ENCODE data around the gene GMDS.

The GMDS gene

GRCh38 chr6:1641343-1641885 lies 604.0 kb downstream of the GMDS start:
- no peaks in the 10 kb centered on the region for H3K9me3 ChIP-seq (ENCODE audit: insufficient read depth, low read depth, low read length)
- no peak overlapping the region for H3K9ac ChIP-seq (ENCODE audit: low read depth, low read length, poor library complexity, severe bottlenecking)
- no peaks in the 10 kb centered on the region for H3K36me3 ChIP-seq (ENCODE audit: insufficient read depth, low read length)
- H3K79me2 ChIP-seq (ENCODE audit: insufficient read depth, low read length) = no peaks in the 10 kb centered on the region
- H3K27me3 ChIP-seq (ENCODE audit: insufficient read depth, low read length, poor library complexity, severe bottlenecking) = no peaks in the 10 kb centered on the region
- H2AFZ ChIP-seq (ENCODE audit: low read length) = no peak overlapping the region
- no peak for TF ChIP-seq EZH2phosphoT487 (IDR thresholded peaks at IDR 0.05; ENCODE audit: borderline replicate concordance)
- TF ChIP-seq, protein P1, sequence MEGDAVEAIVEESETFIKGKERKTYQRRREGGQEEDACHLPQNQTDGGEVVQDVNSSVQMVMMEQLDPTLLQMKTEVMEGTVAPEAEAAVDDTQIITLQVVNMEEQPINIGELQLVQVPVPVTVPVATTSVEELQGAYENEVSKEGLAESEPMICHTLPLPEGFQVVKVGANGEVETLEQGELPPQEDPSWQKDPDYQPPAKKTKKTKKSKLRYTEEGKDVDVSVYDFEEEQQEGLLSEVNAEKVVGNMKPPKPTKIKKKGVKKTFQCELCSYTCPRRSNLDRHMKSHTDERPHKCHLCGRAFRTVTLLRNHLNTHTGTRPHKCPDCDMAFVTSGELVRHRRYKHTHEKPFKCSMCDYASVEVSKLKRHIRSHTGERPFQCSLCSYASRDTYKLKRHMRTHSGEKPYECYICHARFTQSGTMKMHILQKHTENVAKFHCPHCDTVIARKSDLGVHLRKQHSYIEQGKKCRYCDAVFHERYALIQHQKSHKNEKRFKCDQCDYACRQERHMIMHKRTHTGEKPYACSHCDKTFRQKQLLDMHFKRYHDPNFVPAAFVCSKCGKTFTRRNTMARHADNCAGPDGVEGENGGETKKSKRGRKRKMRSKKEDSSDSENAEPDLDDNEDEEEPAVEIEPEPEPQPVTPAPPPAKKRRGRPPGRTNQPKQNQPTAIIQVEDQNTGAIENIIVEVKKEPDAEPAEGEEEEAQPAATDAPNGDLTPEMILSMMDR (conservative IDR thresholded peaks at IDR 0.05; ENCODE audit: low read length) = no peak
- no peaks in the 10 kb centered on the region for H3K9me2 ChIP-seq (replicated peaks; ENCODE audit: low read depth, low read length)
- H3K4me1 ChIP-seq (ENCODE audit: insufficient read depth, low read length, poor library complexity, severe bottlenecking) = peaks cover 16% of the 10 kb centered on the region
- no peak overlapping the region for H3K4me2 ChIP-seq (ENCODE audit: low read depth, low read length, poor library complexity, severe bottlenecking)
- H4K20me1 ChIP-seq (ENCODE audit: insufficient read depth, low read length, poor library complexity, severe bottlenecking) = no peaks in the 10 kb centered on the region
- no peak overlapping the region for H3K4me3 ChIP-seq (ENCODE audit: low read length, poor library complexity, severe bottlenecking)
- H3F3A ChIP-seq (ENCODE audit: low read depth) = no peaks in the 10 kb centered on the region

GRCh38 chr6:1640476-1640875 lies 604.9 kb downstream of the GMDS start:
- Histone ChIP-seq H3K79me2 (ENCODE audit: insufficient read depth, low read length) (no peaks in the 10 kb centered on the region), H2AFZ (ENCODE audit: low read length) (no peak overlapping the region), H3K9ac (ENCODE audit: low read depth, low read length, poor library complexity, severe bottlenecking) (no peak overlapping the region), H3K4me3 (ENCODE audit: low read length, poor library complexity, severe bottlenecking) (no peak overlapping the region), H4K20me1 (ENCODE audit: insufficient read depth, low read length, poor library complexity, severe bottlenecking) (no peaks in the 10 kb centered on the region), H3K36me3 (ENCODE audit: insufficient read depth, low read length) (no peaks in the 10 kb centered on the region), H3F3A (ENCODE audit: low read depth) (no peaks in the 10 kb centered on the region), H3K4me2 (ENCODE audit: low read depth, low read length, poor library complexity, severe bottlenecking) (no peak overlapping the region), H3K9me3 (ENCODE audit: insufficient read depth, low read depth, low read length) (no peaks in the 10 kb centered on the region), H3K27me3 (ENCODE audit: insufficient read depth, low read length, poor library complexity, severe bottlenecking) (no peaks in the 10 kb centered on the region), H3K9me2 (replicated peaks; ENCODE audit: low read depth, low read length) (no peaks in the 10 kb centered on the region), H3K4me1 (ENCODE audit: insufficient read depth, low read length, poor library complexity, severe bottlenecking) (peaks cover 16% of the 10 kb centered on the region)
- TF ChIP-seq, protein P1 (conservative IDR thresholded peaks at IDR 0.05; ENCODE audit: low read length) = no peak
- no peak for TF ChIP-seq EZH2phosphoT487 (IDR thresholded peaks at IDR 0.05; ENCODE audit: borderline replicate concordance)

- no peaks in the 10 kb centered on the region for H4K20me1 ChIP-seq (ENCODE audit: insufficient read depth, low read length, poor library complexity, severe bottlenecking)
- H3K36me3 ChIP-seq (ENCODE audit: insufficient read depth, low read length) = no peaks in the 10 kb centered on the region
- TF ChIP-seq, protein P1 (conservative IDR thresholded peaks at IDR 0.05; ENCODE audit: low read length) = no peak
- no peak for TF ChIP-seq EZH2phosphoT487 (IDR thresholded peaks at IDR 0.05; ENCODE audit: borderline replicate concordance)
- no peaks in the 10 kb centered on the region for H3K9me3 ChIP-seq (ENCODE audit: insufficient read depth, low read depth, low read length)
- H3K9me2 ChIP-seq (replicated peaks; ENCODE audit: low read depth, low read length) = no peaks in the 10 kb centered on the region
- peaks cover 13% of the 10 kb centered on the region for H3K4me1 ChIP-seq (ENCODE audit: insufficient read depth, low read length, poor library complexity, severe bottlenecking)
- no peaks in the 10 kb centered on the region for H3K27me3 ChIP-seq (ENCODE audit: insufficient read depth, low read length, poor library complexity, severe bottlenecking)
- no peaks in the 10 kb centered on the region for H3K79me2 ChIP-seq (ENCODE audit: insufficient read depth, low read length)
- no peak overlapping the region for H3K4me3 ChIP-seq (ENCODE audit: low read length, poor library complexity, severe bottlenecking)
- no peak overlapping the region for H2AFZ ChIP-seq (ENCODE audit: low read length)
- H3K9ac ChIP-seq (ENCODE audit: low read depth, low read length, poor library complexity, severe bottlenecking) = no peak overlapping the region
- no peaks in the 10 kb centered on the region for H3F3A ChIP-seq (ENCODE audit: low read depth)
- H3K4me2 ChIP-seq (ENCODE audit: low read depth, low read length, poor library complexity, severe bottlenecking) = no peak overlapping the region
These were observed 606.0 kb downstream of the GMDS start for GRCh38 chr6:1639430-1639829.

All from Loucy (cell line).